CD4-positive, alpha-beta T cell (primary cell): Measurements from ENCODE around the gene PIN4. TPM values are rescaled to one million over a fixed set of nuclear protein-coding genes. Genes with fewer than 3 reads are reported as not detected.
A peak's percentile ranks its signal among the peaks of the same experiment; 100 is the strongest.

Experiments
- ATAC-seq: fragments of 200-7000 bp; cut with Tn5 transposase; one replicate; pipeline ENCODE4 v1.10.0; 2022; ENCODE audit warnings: mild to moderate bottlenecking; ENCODE audit not compliant: poor library complexity
- CTCF ChIA-PET: fragments of 350-600 bp; sonication (Branson Sonifier 250); formaldehyde crosslinking; loops from one replicate; lab custom pipeline; 2021; ENCODE audit warnings: antibody characterized with exemption, inconsistent platforms; lab: Charles Lee
- POLR2A ChIA-PET: fragments of 350-600 bp; sonication (Branson Sonifier 250); formaldehyde crosslinking; loops from one replicate; lab custom pipeline; 2021; ENCODE audit warnings: antibody characterized with exemption, inconsistent platforms; lab: Charles Lee
- DNase-seq, 14 experiments: peaks; one replicate each; pipeline ENCODE4 v3.0.0-alpha.2; 2013 to 2020; ENCODE audit warnings: mixed read lengths in 2 of 14
- H3K27ac ChIP-seq, 2 donors: one replicate each; pipeline versions ENCODE4 v1.5.1 to v1.7.0; 2013; ENCODE audit warnings: low read length in 2 of 2, low read depth in 1 of 2, mild to moderate bottlenecking in 1 of 2
- H3K27me3 ChIP-seq, 2 experiments: 1 replicate in 1 of 2; 2 replicates in 1 of 2; pipeline versions ENCODE4 v1.6.1 to v1.7.0; 2013; ENCODE audit warnings: low read length in 2 of 2, control low read depth in 1 of 2, mild to moderate bottlenecking in 1 of 2, moderate library complexity in 1 of 2; ENCODE audit not compliant: insufficient read depth in 2 of 2, control insufficient read depth in 1 of 2
- H3K36me3 ChIP-seq: one replicate; pipeline ENCODE4 v1.6.1; 2013; ENCODE audit warnings: low read length, control low read depth; ENCODE audit not compliant: insufficient read depth
- H3K4me1 ChIP-seq: one replicate; pipeline ENCODE4 v1.6.1; 2013; ENCODE audit warnings: low read length, control low read depth; ENCODE audit not compliant: insufficient read depth
- H3K4me3 ChIP-seq: one replicate; pipeline ENCODE4 v1.5.1; 2013; ENCODE audit warnings: mild to moderate bottlenecking, low read length, moderate library complexity
- H3K9me3 ChIP-seq, 2 experiments: 1 replicate in 1 of 2; 2 replicates in 1 of 2; pipeline versions ENCODE4 v1.6.1 to v1.7.0; 2013; ENCODE audit warnings: low read length in 2 of 2, mild to moderate bottlenecking in 2 of 2, control low read depth in 1 of 2, moderate library complexity in 1 of 2; ENCODE audit not compliant: control insufficient read depth in 1 of 2, insufficient read depth in 1 of 2
- H3K27ac Mint-ChIP-seq: one replicate; pipeline ENCODE4 v1.8.0; 2020; ENCODE audit warnings: mixed read lengths
- H3K27me3 Mint-ChIP-seq: one replicate; pipeline ENCODE4 v1.8.0; 2021; ENCODE audit warnings: mixed read lengths
- H3K36me3 Mint-ChIP-seq: one replicate; pipeline ENCODE4 v1.8.0; 2021; ENCODE audit warnings: low read depth, mixed read lengths
- H3K4me1 Mint-ChIP-seq: one replicate; pipeline ENCODE4 v1.8.0; 2021; ENCODE audit warnings: low read depth, mixed read lengths
- H3K4me3 Mint-ChIP-seq: one replicate; pipeline ENCODE4 v1.8.0; 2020; ENCODE audit warnings: mild to moderate bottlenecking, mixed read lengths
- H3K9me3 Mint-ChIP-seq: one replicate; pipeline ENCODE4 v1.8.0; 2020; ENCODE audit warnings: mixed read lengths
- intact Hi-C, 2 experiments: fragments of 100-400 bp; cut with DNase I in 1 of 2; cut with micrococcal nuclease in 1 of 2; formaldehyde crosslinking; loops; one replicate each; pipeline versions ENCODE4 v1.15.1 to v1.9.0; 2023 to 2025; cut with DNase I, micrococcal nuclease
- total RNA-seq, 174 experiments: library from RNA in 2 of 174; stranded (reverse) in 2 of 174; gene quantifications; one replicate each; pipeline ENCODE4 v1.2.3 and lab custom pipeline; 2021 to 2026
- TF ChIP-seq, protein P1 (sequence below): fragments of 200-600 bp; IDR thresholded peaks from one replicate; pipeline ENCODE4 v1.8.0; 2022; ENCODE audit warnings: antibody characterized with exemption, mild to moderate bottlenecking

Gene PIN4
- total RNA-seq, 2 experiments from 2014 or later: 0.92 to 1.2 TPM

DNA sequence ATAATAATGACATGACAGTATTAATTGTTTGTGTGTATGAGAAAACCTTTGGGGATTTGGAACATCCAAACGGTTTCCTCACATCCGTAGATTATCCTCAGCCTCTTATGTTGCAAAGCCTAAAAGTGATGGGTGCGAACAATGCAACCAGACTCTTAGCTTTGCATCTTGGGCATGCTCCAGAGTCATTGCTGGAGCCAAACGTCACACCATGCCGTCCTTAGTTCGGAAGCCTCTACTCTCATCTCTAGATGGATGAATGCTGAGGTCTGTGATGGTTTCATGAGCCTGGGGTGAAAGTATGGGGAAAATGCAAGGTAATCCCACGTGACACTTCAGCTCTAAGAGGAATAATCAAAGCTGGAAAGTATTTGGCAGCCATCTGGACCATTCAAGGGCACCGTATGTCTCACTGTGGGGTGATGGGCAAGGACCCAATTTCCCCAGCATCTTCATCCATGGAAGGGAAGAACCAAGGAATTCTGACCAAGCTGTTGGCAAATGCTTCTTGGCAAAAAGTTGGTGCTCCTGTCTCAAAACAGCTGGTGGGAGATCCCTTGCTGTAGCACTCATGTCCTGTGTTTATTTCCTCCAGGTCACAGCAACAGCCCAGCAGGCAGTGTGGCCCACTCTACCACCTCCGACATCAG, 43.6 kb upstream of the PIN4 start:
- Mint-ChIP-seq H3K9me3 (no peaks in the 10 kb centered on the region), H3K4me3 (no peak overlapping the region), H3K27ac (no peak overlapping the region), H3K27me3 (peaks cover 5% of the 10 kb centered on the region), H3K4me1 (peaks cover 10% of the 10 kb centered on the region), H3K36me3 (peaks cover 6% of the 10 kb centered on the region)
- POLR2A ChIA-PET: no interaction called here
- no peak overlapping the region for H3K27ac ChIP-seq
- no peak overlapping the region for H3K4me3 ChIP-seq
- DNase-seq (no peak), ATAC-seq (no peak)
- H3K36me3 ChIP-seq: peaks cover 10% of the 10 kb centered on the region
- TF ChIP-seq, protein P1, sequence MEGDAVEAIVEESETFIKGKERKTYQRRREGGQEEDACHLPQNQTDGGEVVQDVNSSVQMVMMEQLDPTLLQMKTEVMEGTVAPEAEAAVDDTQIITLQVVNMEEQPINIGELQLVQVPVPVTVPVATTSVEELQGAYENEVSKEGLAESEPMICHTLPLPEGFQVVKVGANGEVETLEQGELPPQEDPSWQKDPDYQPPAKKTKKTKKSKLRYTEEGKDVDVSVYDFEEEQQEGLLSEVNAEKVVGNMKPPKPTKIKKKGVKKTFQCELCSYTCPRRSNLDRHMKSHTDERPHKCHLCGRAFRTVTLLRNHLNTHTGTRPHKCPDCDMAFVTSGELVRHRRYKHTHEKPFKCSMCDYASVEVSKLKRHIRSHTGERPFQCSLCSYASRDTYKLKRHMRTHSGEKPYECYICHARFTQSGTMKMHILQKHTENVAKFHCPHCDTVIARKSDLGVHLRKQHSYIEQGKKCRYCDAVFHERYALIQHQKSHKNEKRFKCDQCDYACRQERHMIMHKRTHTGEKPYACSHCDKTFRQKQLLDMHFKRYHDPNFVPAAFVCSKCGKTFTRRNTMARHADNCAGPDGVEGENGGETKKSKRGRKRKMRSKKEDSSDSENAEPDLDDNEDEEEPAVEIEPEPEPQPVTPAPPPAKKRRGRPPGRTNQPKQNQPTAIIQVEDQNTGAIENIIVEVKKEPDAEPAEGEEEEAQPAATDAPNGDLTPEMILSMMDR: no peak
- intact Hi-C loops: no loop called here
- CTCF ChIA-PET: no interaction called here
- H3K4me1 ChIP-seq: peaks cover 13% of the 10 kb centered on the region
- no peaks in the 10 kb centered on the region for H3K9me3 ChIP-seq
- H3K27me3 ChIP-seq: peaks cover 2 to 7% of the 10 kb centered on the region in 2 experiments

DNA sequence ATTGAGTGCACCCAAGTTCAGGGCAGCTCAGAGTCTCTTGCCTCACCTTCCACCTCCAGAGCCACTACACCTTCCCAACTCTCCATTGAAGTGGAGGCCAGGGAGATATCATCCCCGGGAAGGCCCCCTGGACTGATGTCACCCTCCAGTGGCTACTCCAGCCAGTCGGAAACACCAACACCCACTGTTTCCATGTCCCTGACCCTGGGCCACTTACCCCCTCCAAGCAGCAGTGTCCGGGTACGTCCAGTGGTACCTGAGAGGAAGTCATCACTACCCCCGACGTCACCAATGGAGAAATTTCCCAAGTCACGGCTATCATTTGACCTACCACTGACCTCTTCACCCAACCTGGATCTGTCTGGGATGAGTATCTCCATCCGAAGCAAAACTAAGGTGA, 42.0 kb upstream of the PIN4 start:
- H3K27ac Mint-ChIP-seq: no peak overlapping the region
- DNase-seq (no peak), ATAC-seq (no peak)
- CTCF ChIA-PET: no interaction called here
- Histone ChIP-seq H3K27ac (no peak overlapping the region), H3K4me3 (no peak overlapping the region), H3K36me3 (peaks cover 7% of the 10 kb centered on the region), H3K27me3 (peaks cover 0 to 2% of the 10 kb centered on the region in 2 experiments), H3K9me3 (no peaks in the 10 kb centered on the region), H3K4me1 (peaks cover 27% of the 10 kb centered on the region)
- H3K4me3 Mint-ChIP-seq: no peak overlapping the region
- H3K4me1 Mint-ChIP-seq: peaks cover 23% of the 10 kb centered on the region
- intact Hi-C loops: no loop called here
- POLR2A ChIA-PET: no interaction called here
- H3K27me3 Mint-ChIP-seq: no peaks in the 10 kb centered on the region
- H3K9me3 Mint-ChIP-seq: no peaks in the 10 kb centered on the region
- TF ChIP-seq, protein P1: no peak
- peaks cover 6% of the 10 kb centered on the region for H3K36me3 Mint-ChIP-seq

DNA sequence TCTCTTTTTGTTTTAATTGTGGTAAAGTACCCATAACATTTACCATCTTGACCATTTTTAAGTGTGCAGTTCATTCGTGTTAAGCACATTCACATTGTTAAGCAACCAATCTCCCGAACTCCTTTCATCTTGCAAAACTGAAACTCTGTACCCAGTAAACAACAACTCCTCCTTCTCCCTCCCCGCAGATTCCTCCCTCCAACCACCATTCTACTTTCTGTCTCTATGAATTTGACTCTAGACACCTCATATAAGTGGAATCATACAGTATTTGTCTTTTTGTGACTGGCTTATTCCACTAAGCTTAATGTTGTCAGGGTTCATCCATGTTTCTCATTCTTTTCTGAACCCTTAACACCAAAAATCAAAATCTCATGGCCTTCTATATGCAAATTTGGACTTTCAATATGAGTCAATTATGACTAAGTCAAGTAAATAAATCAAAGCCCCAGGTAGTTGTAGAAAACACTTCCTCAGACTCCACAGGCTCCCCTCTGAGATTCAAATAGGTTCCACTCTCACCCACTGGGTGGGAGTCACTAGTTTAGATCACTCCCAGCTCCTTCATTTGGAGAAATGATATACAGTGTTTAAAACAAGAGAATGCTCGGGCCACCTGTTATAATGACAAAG, 40.1 kb upstream of the PIN4 start:
- DNase-seq: peak in 1 of 14 experiments; percentile 50
- Histone ChIP-seq H3K27ac (no peak overlapping the region), H3K9me3 (no peaks in the 10 kb centered on the region), H3K4me3 (no peak overlapping the region), H3K27me3 (peaks cover 0 to 2% of the 10 kb centered on the region in 2 experiments), H3K4me1 (peaks cover 32% of the 10 kb centered on the region), H3K36me3 (peaks cover 5% of the 10 kb centered on the region)
- Mint-ChIP-seq H3K27me3 (no peaks in the 10 kb centered on the region), H3K9me3 (no peaks in the 10 kb centered on the region), H3K27ac (peak overlapping the region; percentile 49), H3K36me3 (peaks cover 6% of the 10 kb centered on the region), H3K4me1 (peaks cover 29% of the 10 kb centered on the region), H3K4me3 (peak overlapping the region; percentile 9)
- POLR2A ChIA-PET: interaction anchor here (1.3 kb wide), 1 partner anchor 40 kb away, joined by 3 read pairs; the partner anchor contains the start of gene PIN4
- ATAC-seq: peak; percentile 49
- CTCF ChIA-PET: interaction anchor here (1.3 to 1.4 kb wide), 2 partner anchors 15 to 93 kb away, joined by 3 to 5 read pairs; no protein-coding TSS in a partner anchor
- TF ChIP-seq, protein P1: no peak
- intact Hi-C loops: no loop called here
